Measurements from ENCODE around the gene TTN. TPM values are rescaled to one million over a fixed set of nuclear protein-coding genes. Genes with fewer than 3 reads are reported as not detected.
"Not testable (repeated sequence)": the region's sequence is repeated elsewhere in the genome, so short reads cannot be mapped to it uniquely, and the experiment has no call there.

TTN gene
- total and polyA plus RNA-seq, 2 of the 8 experiments (the other 6 are each of a cell fraction or from before 2014, with no cell fraction given), result 0.30 to 9.7 TPM

GRCh38 chr2:178666458-178666857, 140.8 kb downstream of the TTN start:
- DNase-seq (ENCODE audit: low read depth in 1 of 2, low spot score in 2 of 2) (no peak), FAIRE-seq (no peak)
- Histone ChIP-seq H3K14ac (ENCODE audit: insufficient read length) (no peak overlapping the region), H3K56ac (replicated peaks; ENCODE audit: insufficient read length, low read depth, low read length) (no peak overlapping the region), H3K4ac (replicated peaks; ENCODE audit: insufficient read length, low read depth, low read length) (no peak overlapping the region), H2BK5ac (ENCODE audit: low read depth, low read length) (no peak overlapping the region), H3K36me3 (ENCODE audit: control insufficient read depth in 2 of 4, insufficient read depth in 4 of 4, low read length in 3 of 4) (no peaks in the 10 kb centered on the region; a peak in 1 of 8 replicates), H2AK5ac (ENCODE audit: low read depth, low read length) (no peak overlapping the region), H4K5ac (ENCODE audit: insufficient read length, low read depth, low read length) (no peak overlapping the region), H3K23ac (ENCODE audit: insufficient read length) (no peak overlapping the region), H2AFZ (ENCODE audit: low read length) (no peak overlapping the region), H3K27me3 (replicated peaks in 1 of 4; ENCODE audit: control insufficient read depth in 3 of 4, extremely low read depth in 1 of 4, insufficient read depth in 3 of 4, low read length in 3 of 4) (no peaks in the 10 kb centered on the region), H3K9ac (replicated peaks in 1 of 4; ENCODE audit: extremely low read depth in 1 of 4, low read depth in 3 of 4, low read length in 3 of 4) (no peak overlapping the region), H4K20me1 (replicated peaks in 1 of 2; ENCODE audit: control insufficient read depth in 1 of 2, insufficient read depth in 2 of 2, low read length in 2 of 2) (no peaks in the 10 kb centered on the region), H3K18ac (ENCODE audit: extremely low read depth, low read length) (no peak overlapping the region), H2BK12ac (ENCODE audit: low read depth, low read length) (no peak overlapping the region), H3K27ac (ENCODE audit: low read depth, low read length) (no peak overlapping the region), H2BK120ac (replicated peaks; ENCODE audit: low read depth, low read length) (no peak overlapping the region), H3K79me1 (ENCODE audit: low read depth, low read length) (no peaks in the 10 kb centered on the region), H4K8ac (ENCODE audit: extremely low read depth, insufficient read depth, low read length) (no peak overlapping the region), H3K79me2 (ENCODE audit: control insufficient read depth in 1 of 2, insufficient read depth in 2 of 2, low read length in 2 of 2) (no peaks in the 10 kb centered on the region), H3K23me2 (ENCODE audit: low read depth, low read length) (no peaks in the 10 kb centered on the region), H4K91ac (replicated peaks; ENCODE audit: insufficient read length, low read length) (no peak overlapping the region), H3K4me1 (replicated peaks in 1 of 4; ENCODE audit: control insufficient read depth in 3 of 4, insufficient read depth in 4 of 4, low read length in 3 of 4) (no peaks in the 10 kb centered on the region), H2BK20ac (ENCODE audit: low read length) (no peak overlapping the region), H3K9me3 (ENCODE audit: insufficient read depth in 2 of 2, low read depth in 1 of 2, low read length in 1 of 2) (no peaks in the 10 kb centered on the region), H3K4me3 (ENCODE audit: extremely low read depth in 1 of 4, insufficient read depth in 2 of 4, low read depth in 3 of 4, low read length in 4 of 4) (no peak overlapping the region), H3K4me2 (ENCODE audit: insufficient read depth in 1 of 2, low read depth in 2 of 2, low read length in 2 of 2) (no peak overlapping the region), H2BK15ac (ENCODE audit: low read length) (no peak overlapping the region)
- CTCF ChIA-PET (ENCODE audit: partially characterized antibody), result no interaction called here
- TF ChIP-seq TAF1 (IDR thresholded peaks at IDR 0.05; ENCODE audit: low read depth, low read length), result no peak
- no peak for TF ChIP-seq ATF3 (IDR thresholded peaks at IDR 0.05; ENCODE audit: insufficient read depth, low read depth, low read length)
- POLR2A ChIA-PET (ENCODE audit: partially characterized antibody), result no interaction called here

GRCh38 chr2:178658480-178658879, 148.7 kb downstream of the TTN start:
- POLR2A ChIA-PET (ENCODE audit: partially characterized antibody), result not testable (repeated sequence)

More at GRCh38 chr2:178658480-178658879, 148.7 kb downstream of the TTN start:
- CTCF ChIA-PET (ENCODE audit: partially characterized antibody); H2BK5ac ChIP-seq (ENCODE audit: low read depth, low read length); H4K8ac ChIP-seq (ENCODE audit: extremely low read depth, insufficient read depth, low read length); H2BK20ac ChIP-seq (ENCODE audit: low read length); H3K79me1 ChIP-seq (ENCODE audit: low read depth, low read length); H3K4me2 ChIP-seq (ENCODE audit: insufficient read depth in 1 of 2, low read depth in 2 of 2, low read length in 2 of 2); H4K5ac ChIP-seq (ENCODE audit: insufficient read length, low read depth, low read length); H2AK5ac ChIP-seq (ENCODE audit: low read depth, low read length); H2BK120ac ChIP-seq (replicated peaks; ENCODE audit: low read depth, low read length); H3K36me3 ChIP-seq (ENCODE audit: control insufficient read depth in 2 of 4, insufficient read depth in 4 of 4, low read length in 3 of 4); FAIRE-seq; H3K14ac ChIP-seq (ENCODE audit: insufficient read length); H3K79me2 ChIP-seq (ENCODE audit: control insufficient read depth in 1 of 2, insufficient read depth in 2 of 2, low read length in 2 of 2); H3K23ac ChIP-seq (ENCODE audit: insufficient read length); H3K9me3 ChIP-seq (ENCODE audit: insufficient read depth in 2 of 2, low read depth in 1 of 2, low read length in 1 of 2); H4K91ac ChIP-seq (replicated peaks; ENCODE audit: insufficient read length, low read length); H3K27me3 ChIP-seq (replicated peaks in 1 of 4; ENCODE audit: control insufficient read depth in 3 of 4, extremely low read depth in 1 of 4, insufficient read depth in 3 of 4, low read length in 3 of 4); H3K9ac ChIP-seq (replicated peaks in 1 of 4; ENCODE audit: extremely low read depth in 1 of 4, low read depth in 3 of 4, low read length in 3 of 4); H3K18ac ChIP-seq (ENCODE audit: extremely low read depth, low read length); H3K23me2 ChIP-seq (ENCODE audit: low read depth, low read length); H3K4ac ChIP-seq (replicated peaks; ENCODE audit: insufficient read length, low read depth, low read length); H2AFZ ChIP-seq (ENCODE audit: low read length); H3K56ac ChIP-seq (replicated peaks; ENCODE audit: insufficient read length, low read depth, low read length); H2BK15ac ChIP-seq (ENCODE audit: low read length); H2BK12ac ChIP-seq (ENCODE audit: low read depth, low read length); H3K4me3 ChIP-seq (ENCODE audit: extremely low read depth in 1 of 4, insufficient read depth in 2 of 4, low read depth in 3 of 4, low read length in 4 of 4); H3K27ac ChIP-seq (ENCODE audit: low read depth, low read length); H3K4me1 ChIP-seq (replicated peaks in 1 of 4; ENCODE audit: control insufficient read depth in 3 of 4, insufficient read depth in 4 of 4, low read length in 3 of 4); DNase-seq (ENCODE audit: low read depth in 1 of 2, low spot score in 2 of 2); H4K20me1 ChIP-seq (replicated peaks in 1 of 2; ENCODE audit: control insufficient read depth in 1 of 2, insufficient read depth in 2 of 2, low read length in 2 of 2): not testable (repeated sequence)
- WGBS, 2 experiments (ENCODE audit: extremely low coverage in 1 of 2, insufficient coverage in 1 of 2, insufficient read length in 1 of 2, insufficient replicate concordance in 2 of 2, low coverage in 1 of 2, low lambda C conversion rate in 2 of 2, missing lambda C conversion rate in 1 of 2), result no CpG with 5 or more reads among the region's 8 CpGs

Data from H1 (cell line).